Activated naive CD4-positive, alpha-beta T cell (primary cell): Measurements from ENCODE around the gene ZEB1.
"Not testable (repeated sequence)": the region's sequence is repeated elsewhere in the genome, so short reads cannot be mapped to it uniquely, and the experiment has no call there.

Experiments used
- DNase-seq, 4 experiments: peaks; one replicate each; lab custom pipeline; 2025; lab: John Stamatoyannopoulos, UW

The ZEB1 gene

GRCh38 chr10:31507427-31507826, 188.4 kb downstream of the ZEB1 start:
- no peak for DNase-seq

GRCh38 chr10:31508234-31508633, 189.2 kb downstream of the ZEB1 start:
- DNase-seq = no peak

DNA sequence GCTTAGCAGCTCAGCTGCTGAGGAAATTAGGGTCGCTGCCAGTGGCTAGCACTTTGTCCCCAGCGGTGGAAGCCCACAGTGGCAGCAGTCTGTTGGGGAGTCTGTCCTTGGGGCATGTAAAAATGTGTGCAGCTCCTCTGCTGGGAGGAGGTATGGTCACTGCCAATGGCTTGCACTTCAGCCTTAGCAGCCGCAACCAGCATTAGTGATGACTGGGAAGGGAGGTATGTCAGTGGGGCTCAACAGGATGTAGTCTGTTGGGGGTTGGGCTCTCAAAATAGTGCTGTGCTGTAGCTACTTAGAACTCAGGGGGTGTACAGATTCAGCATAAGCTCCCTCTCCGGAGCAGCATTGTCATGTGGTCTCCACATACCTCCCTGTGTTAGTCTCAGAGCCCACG, 189.9 kb downstream of the ZEB1 start:
- DNase-seq = no peak

DNA sequence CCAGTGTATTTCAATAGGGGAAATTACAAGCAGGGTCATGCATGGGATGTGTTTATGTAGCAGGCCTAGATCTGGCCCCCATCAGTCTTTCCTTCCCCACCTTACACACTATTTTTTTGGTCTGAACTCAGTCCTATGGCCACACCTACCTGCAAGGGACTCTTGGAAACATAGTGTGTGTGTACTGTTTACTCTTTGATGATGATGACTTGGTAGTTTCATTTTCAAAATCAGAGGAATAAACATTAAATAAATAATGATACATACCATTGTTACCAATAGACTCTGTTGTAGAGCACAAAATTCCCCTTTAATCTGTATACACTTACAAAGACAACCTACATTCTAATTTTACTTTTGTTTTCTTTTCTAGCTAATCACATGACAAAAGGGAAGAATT, 191.0 kb downstream of the ZEB1 start:
- no peak for DNase-seq

DNA sequence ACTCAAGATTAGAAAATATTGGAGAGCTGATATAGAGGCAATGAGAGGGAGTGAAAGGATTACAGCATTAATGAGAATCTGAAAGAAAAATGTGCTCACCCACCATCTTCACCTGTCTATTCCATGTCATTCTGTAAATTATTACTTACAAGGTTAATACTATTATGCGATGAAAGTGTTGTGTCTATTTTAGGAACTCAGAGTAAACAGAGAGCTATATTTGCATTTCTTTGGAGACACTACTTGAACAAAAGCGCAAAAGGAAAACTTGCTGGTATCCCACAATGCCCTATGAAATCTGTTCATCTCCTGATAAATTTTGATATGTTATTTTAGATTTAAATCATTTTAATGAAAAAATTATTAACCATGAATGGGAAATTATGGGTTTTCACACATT, 196.1 kb downstream of the ZEB1 start:
- no peak for DNase-seq

- DNase-seq = no peak
Measured at GRCh38 chr10:31515819-31516402, 196.9 kb downstream of the ZEB1 start.

GRCh38 chr10:31520986-31521831, 202.2 kb downstream of the ZEB1 start:
- DNase-seq = no peak

DNA sequence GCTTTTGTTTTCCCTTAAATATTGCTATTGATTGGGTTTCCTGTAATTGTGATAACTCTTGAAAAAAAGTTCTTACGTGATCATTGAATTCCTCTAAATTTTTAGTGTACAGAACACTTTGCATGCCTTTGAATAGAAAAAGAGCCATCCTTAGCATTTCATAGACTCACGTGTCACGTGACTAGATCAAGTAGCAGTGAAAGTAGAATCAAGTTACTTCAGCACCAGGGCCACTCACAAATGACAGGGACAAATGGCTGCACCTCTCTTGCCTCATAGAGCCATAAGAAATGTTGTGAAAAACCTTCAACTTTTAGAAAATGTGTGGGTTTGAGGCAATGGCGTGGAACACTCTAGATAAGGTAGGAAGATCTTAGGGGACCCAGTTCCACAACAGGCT, 203.8 kb downstream of the ZEB1 start:
- DNase-seq = no peak

- no peak for DNase-seq
Measured at GRCh38 chr10:31524460-31524859, 205.4 kb downstream of the ZEB1 start.

DNA sequence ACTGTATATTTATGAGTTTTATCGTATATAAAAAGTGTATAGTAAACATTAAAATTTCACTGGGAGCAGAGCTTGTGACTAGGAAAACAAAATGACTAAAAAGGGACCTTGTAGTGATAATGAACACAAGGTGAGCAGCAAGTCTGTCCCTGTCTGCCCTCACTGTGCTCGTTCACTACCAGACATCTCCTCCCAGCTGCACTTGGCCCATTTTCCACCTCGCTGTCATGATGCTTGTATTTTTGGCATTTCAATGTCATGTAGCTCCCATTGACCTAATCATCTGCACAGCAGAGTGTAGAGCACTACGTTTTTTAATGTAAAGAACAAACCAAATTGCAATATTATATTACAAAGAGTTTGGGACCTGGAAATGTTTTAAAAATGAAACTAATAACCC, 207.2 kb downstream of the ZEB1 start:
- DNase-seq = no peak

GRCh38 chr10:31526681-31527080, 207.7 kb downstream of the ZEB1 start:
- DNase-seq = no peak

DNA sequence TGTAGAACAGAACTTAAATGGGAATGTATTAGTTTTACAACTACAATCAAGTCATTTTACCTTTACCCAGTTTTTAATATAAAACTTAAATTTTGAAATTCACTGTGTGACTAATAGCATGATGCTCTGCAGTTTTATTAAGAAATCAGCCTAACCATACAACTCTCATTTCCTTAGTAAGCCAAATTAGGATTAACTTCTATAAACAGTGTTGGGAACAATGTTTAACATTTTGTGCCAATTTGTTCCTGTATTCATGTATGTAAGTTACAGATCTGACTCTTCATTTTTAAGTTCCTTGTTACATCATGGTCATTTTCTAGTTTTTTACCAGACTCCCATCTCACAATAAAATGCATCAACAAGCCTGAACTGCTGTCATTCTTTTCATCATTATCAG, 209.8 kb downstream of the ZEB1 start:
- no peak for DNase-seq

- no peak for DNase-seq
Measured at GRCh38 chr10:31536302-31536701, 217.3 kb downstream of the ZEB1 start.

- DNase-seq = no peak
Measured at GRCh38 chr10:31549896-31550295, 230.9 kb downstream of the ZEB1 start.

- DNase-seq = no peak
Measured at GRCh38 chr10:31554556-31554955, 235.5 kb downstream of the ZEB1 start.

DNA sequence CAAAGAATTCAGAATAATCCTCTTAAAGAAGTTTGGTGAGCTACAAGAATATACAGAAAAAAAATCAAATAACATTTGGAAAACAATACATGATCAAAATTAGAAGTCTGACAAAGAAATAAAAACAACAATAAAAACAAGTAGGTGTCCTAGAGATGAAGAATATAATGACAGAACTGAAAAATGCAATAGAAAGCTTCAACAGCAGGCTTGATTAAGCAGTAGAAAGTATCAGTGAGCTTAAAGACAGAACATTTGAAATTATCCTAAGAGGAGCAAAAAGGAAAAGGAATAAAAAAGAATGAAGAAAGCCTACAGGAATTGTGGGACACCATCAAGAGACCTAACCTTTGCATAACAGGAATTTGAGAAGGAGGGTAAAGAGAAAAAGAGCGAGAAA, 238.8 kb downstream of the ZEB1 start:
- DNase-seq = no peak

DNA sequence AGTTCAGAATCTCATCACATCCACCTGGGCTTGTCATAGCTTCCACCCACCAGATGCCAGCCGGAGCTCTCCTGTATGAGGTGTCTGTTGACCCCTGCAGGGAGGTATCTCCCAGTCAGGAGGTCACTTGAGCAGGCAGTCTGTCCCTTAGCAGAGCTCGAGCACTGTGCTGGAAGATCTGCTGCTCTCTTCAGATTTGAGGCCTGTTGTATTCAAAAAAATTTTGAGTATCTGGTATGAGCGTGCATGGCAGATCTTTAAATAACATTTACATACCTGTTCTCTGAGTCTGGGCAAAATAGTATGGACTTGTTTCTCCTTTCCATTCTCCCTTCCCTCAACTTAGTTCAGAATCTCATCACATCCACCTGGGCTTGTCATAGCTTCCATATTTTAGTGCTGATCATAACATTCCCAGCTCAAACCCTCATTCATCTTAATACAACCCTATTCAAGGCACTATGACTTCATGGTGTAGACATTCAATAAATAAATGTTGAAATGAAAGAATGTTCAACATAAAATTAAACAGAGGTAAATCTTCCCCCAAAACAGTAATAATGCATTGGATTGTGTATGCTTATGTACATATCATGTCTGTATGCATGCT, 249.3 kb downstream of the ZEB1 start:
- DNase-seq = not testable (repeated sequence)

GRCh38 chr10:31574577-31574976, 255.6 kb downstream of the ZEB1 start:
- DNase-seq = no peak

- DNase-seq = no peak
Measured at GRCh38 chr10:31578181-31578852, 259.3 kb downstream of the ZEB1 start.

- no peak for DNase-seq
Measured at GRCh38 chr10:31578951-31579350, 259.9 kb downstream of the ZEB1 start.
